ENCODE data around the gene TNP2. TPM values are rescaled to one million over a fixed set of nuclear protein-coding genes. Genes with fewer than 3 reads are reported as not detected.
"Not testable (repeated sequence)": the region's sequence is repeated elsewhere in the genome, so short reads cannot be mapped to it uniquely, and the experiment has no call there.

TNP2 gene
- total RNA-seq, 1 donor from 2014 or later = not detected

- Mint-ChIP-seq H3K4me1 (ENCODE audit: unreplicated experiment) (peaks cover 3% of the 10 kb centered on the region), H3K9me3 (ENCODE audit: unreplicated experiment) (no peaks in the 10 kb centered on the region), H3K27ac (ENCODE audit: unreplicated experiment) (no peak overlapping the region), H3K27me3 (ENCODE audit: unreplicated experiment) (peaks cover 2% of the 10 kb centered on the region), H3K4me3 (ENCODE audit: unreplicated experiment) (no peak overlapping the region), H3K36me3 (ENCODE audit: low read depth, unreplicated experiment) (no peaks in the 10 kb centered on the region)
- DNase-seq (ENCODE audit: low spot score) = no peak
- no peak for TF ChIP-seq CTCF (IDR thresholded peaks at IDR 0.05; ENCODE audit: unreplicated experiment)
Observed at GRCh38 chr16:11299865-11300559, 30.9 kb upstream of the TNP2 start.

GRCh38 chr16:11298950-11299547 is 29.9 kb upstream of the TNP2 start:
- not testable (repeated sequence) for H3K27ac Mint-ChIP-seq (ENCODE audit: unreplicated experiment); H3K4me3 Mint-ChIP-seq (ENCODE audit: unreplicated experiment); H3K9me3 Mint-ChIP-seq (ENCODE audit: unreplicated experiment); H3K4me1 Mint-ChIP-seq (ENCODE audit: unreplicated experiment); H3K27me3 Mint-ChIP-seq (ENCODE audit: unreplicated experiment); DNase-seq (ENCODE audit: low spot score); H3K36me3 Mint-ChIP-seq (ENCODE audit: low read depth, unreplicated experiment)

- Mint-ChIP-seq H3K4me3 (ENCODE audit: unreplicated experiment) (no peak overlapping the region), H3K27me3 (ENCODE audit: unreplicated experiment) (peaks cover 4% of the 10 kb centered on the region), H3K9me3 (ENCODE audit: unreplicated experiment) (no peaks in the 10 kb centered on the region), H3K36me3 (ENCODE audit: low read depth, unreplicated experiment) (no peaks in the 10 kb centered on the region), H3K4me1 (ENCODE audit: unreplicated experiment) (peaks cover 3% of the 10 kb centered on the region), H3K27ac (ENCODE audit: unreplicated experiment) (no peak overlapping the region)
- no peak for TF ChIP-seq CTCF (IDR thresholded peaks at IDR 0.05; ENCODE audit: unreplicated experiment)
- DNase-seq (ENCODE audit: low spot score) = no peak
Observed at GRCh38 chr16:11298143-11298900, 29.2 kb upstream of the TNP2 start.

DNA sequence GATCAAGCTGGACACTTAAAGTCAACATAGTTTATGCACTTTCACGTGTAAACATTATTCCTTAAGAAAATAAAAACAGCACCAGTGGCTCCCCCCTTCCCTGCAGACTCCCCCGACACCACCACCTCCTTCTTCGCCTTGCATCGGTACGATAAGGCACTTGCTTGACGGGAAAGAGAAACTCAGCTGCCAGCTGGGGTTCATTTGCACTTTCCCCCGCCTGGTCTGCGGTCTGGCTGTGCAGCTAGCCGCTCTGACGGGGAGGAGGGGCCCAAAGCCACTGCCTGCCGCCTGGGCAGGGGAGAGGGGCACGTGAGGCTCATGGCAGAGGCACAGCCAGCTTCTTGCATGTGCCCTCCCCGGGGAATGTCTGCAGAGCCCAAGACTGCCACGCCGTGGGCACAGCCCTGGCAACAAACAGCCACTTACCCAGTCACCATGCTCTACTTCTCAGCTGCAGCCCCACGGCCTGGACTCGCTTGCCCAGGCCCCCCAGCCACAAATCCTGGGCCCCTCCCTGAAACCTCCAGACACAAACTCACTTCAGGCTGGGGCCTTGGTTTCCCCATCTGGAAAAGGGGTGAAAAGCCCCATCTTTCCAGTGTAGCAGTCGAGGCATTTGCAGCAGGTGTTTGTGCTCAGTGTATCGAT is 28.5 kb upstream of the TNP2 start:
- H3K4me1 Mint-ChIP-seq (ENCODE audit: unreplicated experiment) = peaks cover 3% of the 10 kb centered on the region
- H3K27ac Mint-ChIP-seq (ENCODE audit: unreplicated experiment) = no peak overlapping the region
- H3K9me3 Mint-ChIP-seq (ENCODE audit: unreplicated experiment) = no peaks in the 10 kb centered on the region
- no peak for TF ChIP-seq CTCF (IDR thresholded peaks at IDR 0.05; ENCODE audit: unreplicated experiment)
- H3K4me3 Mint-ChIP-seq (ENCODE audit: unreplicated experiment) = no peak overlapping the region
- no peaks in the 10 kb centered on the region for H3K36me3 Mint-ChIP-seq (ENCODE audit: low read depth, unreplicated experiment)
- DNase-seq (ENCODE audit: low spot score) = peak; percentile 27
- H3K27me3 Mint-ChIP-seq (ENCODE audit: unreplicated experiment) = peaks cover 4% of the 10 kb centered on the region

GRCh38 chr16:11296706-11297491 is 27.8 kb upstream of the TNP2 start:
- Mint-ChIP-seq H3K4me3 (ENCODE audit: unreplicated experiment) (no peak overlapping the region), H3K27me3 (ENCODE audit: unreplicated experiment) (peaks cover 4% of the 10 kb centered on the region), H3K4me1 (ENCODE audit: unreplicated experiment) (peaks cover 3% of the 10 kb centered on the region), H3K27ac (ENCODE audit: unreplicated experiment) (no peak overlapping the region), H3K36me3 (ENCODE audit: low read depth, unreplicated experiment) (no peaks in the 10 kb centered on the region), H3K9me3 (ENCODE audit: unreplicated experiment) (no peaks in the 10 kb centered on the region)
- DNase-seq (ENCODE audit: low spot score) = no peak
- TF ChIP-seq CTCF (IDR thresholded peaks at IDR 0.05; ENCODE audit: unreplicated experiment) = no peak
